Spinal cord (tissue), 10 donors: ENCODE data around the gene ZNF609. TPM values are rescaled to one million over a fixed set of nuclear protein-coding genes. Genes with fewer than 3 reads are reported as not detected.

Experiments used
- DNase-seq, 6 donors: peaks; one replicate each; pipeline versions ENCODE4 v3.0.0 to v3.0.0-alpha.2; 2013 to 2015; ENCODE audit warnings: low spot score in 6 of 6, low read depth in 4 of 6
- H3K27ac ChIP-seq: one replicate; pipeline ENCODE4 v1.5.1; 2013; ENCODE audit warnings: low read depth, low read length, control low read depth
- H3K27me3 ChIP-seq: one replicate; pipeline ENCODE4 v1.6.1; 2013; ENCODE audit warnings: low read length; ENCODE audit not compliant: control insufficient read depth, insufficient read depth
- H3K36me3 ChIP-seq: one replicate; pipeline ENCODE4 v1.6.1; 2013; ENCODE audit warnings: low read length; ENCODE audit not compliant: control insufficient read depth, insufficient read depth
- H3K4me1 ChIP-seq: one replicate; pipeline ENCODE4 v1.6.1; 2013; ENCODE audit warnings: low read length; ENCODE audit not compliant: control insufficient read depth, insufficient read depth
- H3K4me3 ChIP-seq: one replicate; pipeline ENCODE4 v1.5.1; 2013; ENCODE audit warnings: low read depth, low read length, control low read depth
- H3K9me3 ChIP-seq: one replicate; pipeline ENCODE4 v1.6.1; 2013; ENCODE audit warnings: low read length; ENCODE audit not compliant: control insufficient read depth, insufficient read depth
- WGBS: methylation state at CpG from one replicate; pipeline ENCODE4 v1.1.5; 2013; ENCODE audit warnings: missing lambda C conversion rate; ENCODE audit not compliant: insufficient coverage; 5-methylcytosine and 5-hydroxymethylcytosine counted together
- polyA plus RNA-seq, 2 donors: library from polyadenylated mRNA; unstranded; fragments of 120-200 nt; gene quantifications; one replicate each; pipeline ENCODE4 v1.2.1, GENCODE V29; 2013; ENCODE audit not compliant: insufficient read length in 2 of 2
- total RNA-seq, 2 donors: library from RNA; depleted of rRNA in 1 of 2; stranded (reverse); fragments of 120-200 nt in 1 of 2; fragments of >200 nt in 1 of 2; gene quantifications; one replicate each; pipeline versions ENCODE4 v1.2.3 to v1.2.4, GENCODE V29; 2013 to 2014
- donor health status: healthy.

The ZNF609 gene
- total and polyA plus RNA-seq, 4 donors = 20.9 to 34.5 (median 30.6) TPM

- WGBS = no CpG with 5 or more reads among the region's 1 CpG
Measured at GRCh38 chr15:64530472-64530871, 70.1 kb downstream of the ZNF609 start.

GRCh38 chr15:64530918-64531317 lies 70.5 kb downstream of the ZNF609 start:
- Histone ChIP-seq H3K36me3 (no peaks in the 10 kb centered on the region), H3K4me3 (no peak overlapping the region), H3K27me3 (no peaks in the 10 kb centered on the region), H3K27ac (no peak overlapping the region), H3K4me1 (no peaks in the 10 kb centered on the region), H3K9me3 (no peaks in the 10 kb centered on the region)
- no peak for DNase-seq

More at GRCh38 chr15:64530472-64530871, 70.1 kb downstream of the ZNF609 start:
- Histone ChIP-seq H3K27me3 (no peaks in the 10 kb centered on the region), H3K4me1 (no peaks in the 10 kb centered on the region), H3K36me3 (no peaks in the 10 kb centered on the region), H3K4me3 (no peak overlapping the region), H3K27ac (no peak overlapping the region), H3K9me3 (no peaks in the 10 kb centered on the region)
- DNase-seq = no peak

GRCh38 chr15:64532521-64533315 lies 72.3 kb downstream of the ZNF609 start:
- H3K27me3 ChIP-seq = no peaks in the 10 kb centered on the region
- 100% methylated on average over 2 of the region's 12 CpGs for WGBS

GRCh38 chr15:64535460-64536243 lies 75.3 kb downstream of the ZNF609 start:
- Histone ChIP-seq H3K27me3 (no peaks in the 10 kb centered on the region), H3K36me3 (no peaks in the 10 kb centered on the region), H3K9me3 (no peaks in the 10 kb centered on the region), H3K4me3 (no peak overlapping the region), H3K4me1 (no peaks in the 10 kb centered on the region), H3K27ac (no peak overlapping the region)
- no CpG with 5 or more reads among the region's 4 CpGs for WGBS
- DNase-seq = peak in 1 of 6 donors; percentile 48

More at GRCh38 chr15:64532521-64533315, 72.3 kb downstream of the ZNF609 start:
- H3K4me3 ChIP-seq = no peak overlapping the region
- no peak overlapping the region for H3K27ac ChIP-seq
- H3K4me1 ChIP-seq = no peaks in the 10 kb centered on the region
- no peaks in the 10 kb centered on the region for H3K36me3 ChIP-seq
- peak in 1 of 6 donors; percentile 37 for DNase-seq
- no peaks in the 10 kb centered on the region for H3K9me3 ChIP-seq

- Histone ChIP-seq H3K4me1 (no peaks in the 10 kb centered on the region), H3K27me3 (no peaks in the 10 kb centered on the region), H3K9me3 (no peaks in the 10 kb centered on the region), H3K36me3 (no peaks in the 10 kb centered on the region), H3K4me3 (no peak overlapping the region), H3K27ac (no peak overlapping the region)
- no peak for DNase-seq
- WGBS = no CpG with 5 or more reads among the region's 6 CpGs
Measured at GRCh38 chr15:64536244-64536836, 76.0 kb downstream of the ZNF609 start.

GRCh38 chr15:64542091-64542490 lies 81.7 kb downstream of the ZNF609 start:
- Histone ChIP-seq H3K4me1 (no peaks in the 10 kb centered on the region), H3K27ac (no peak overlapping the region), H3K9me3 (no peaks in the 10 kb centered on the region), H3K36me3 (no peaks in the 10 kb centered on the region), H3K4me3 (no peak overlapping the region), H3K27me3 (no peaks in the 10 kb centered on the region)
- DNase-seq = no peak
- no CpG with 5 or more reads among the region's 1 CpG for WGBS

- H3K4me1 ChIP-seq = no peaks in the 10 kb centered on the region
- no peak overlapping the region for H3K4me3 ChIP-seq
- H3K9me3 ChIP-seq = no peaks in the 10 kb centered on the region
- DNase-seq = no peak
- no peaks in the 10 kb centered on the region for H3K27me3 ChIP-seq
- no peaks in the 10 kb centered on the region for H3K36me3 ChIP-seq
- H3K27ac ChIP-seq = no peak overlapping the region
- WGBS = 83% methylated on average over 1 of the region's 2 CpGs
Measured at GRCh38 chr15:64544450-64544849, 84.1 kb downstream of the ZNF609 start.

GRCh38 chr15:64547275-64547674 lies 86.9 kb downstream of the ZNF609 start:
- Histone ChIP-seq H3K27ac (no peak overlapping the region), H3K36me3 (no peaks in the 10 kb centered on the region), H3K27me3 (no peaks in the 10 kb centered on the region), H3K4me3 (no peak overlapping the region), H3K9me3 (no peaks in the 10 kb centered on the region), H3K4me1 (peaks cover 1% of the 10 kb centered on the region)
- DNase-seq = peak in 2 of 6 donors; percentile 21 to 24

GRCh38 chr15:64548235-64548634 lies 87.9 kb downstream of the ZNF609 start:
- H3K27ac ChIP-seq = no peak overlapping the region
- no peaks in the 10 kb centered on the region for H3K27me3 ChIP-seq
- H3K4me3 ChIP-seq = no peak overlapping the region
- peak in 2 of 6 donors; percentile 21 to 47 for DNase-seq
- peaks cover 6% of the 10 kb centered on the region for H3K4me1 ChIP-seq
- no peaks in the 10 kb centered on the region for H3K36me3 ChIP-seq
- no CpG with 5 or more reads among the region's 2 CpGs for WGBS
- no peaks in the 10 kb centered on the region for H3K9me3 ChIP-seq
